Karpas-422 (cell line): ENCODE results near the gene ATG4B. TPM values are rescaled to one million over a fixed set of nuclear protein-coding genes. Genes with fewer than 3 reads are reported as not detected.

Experiments
- DNase-seq: peaks from one replicate; pipeline ENCODE4 v3.0.0-alpha.2; 2015
- H2AFZ ChIP-seq: fragments of 200-600 bp; sonication (generic); 2 replicates; pipeline ENCODE4 v1.6.1; 2014; ENCODE audit warnings: antibody characterized with exemption, low read length, mixed read lengths
- H3K27ac ChIP-seq: fragments of 200-600 bp; sonication (generic); 2 replicates; pipeline ENCODE4 v1.5.1; 2014; ENCODE audit warnings: mild to moderate bottlenecking, low read length, moderate library complexity
- H3K27me3 ChIP-seq: fragments of 200-600 bp; sonication (generic); 2 replicates; pipeline ENCODE4 v1.6.1; 2014; ENCODE audit warnings: low read length, mixed read lengths
- H3K36me3 ChIP-seq: fragments of 200-600 bp; sonication (generic); 2 replicates; pipeline ENCODE4 v1.6.1; 2014; ENCODE audit warnings: low read length, mixed read lengths; ENCODE audit not compliant: insufficient read depth
- H3K4me1 ChIP-seq: fragments of 200-600 bp; sonication (generic); 2 replicates; pipeline ENCODE4 v1.6.1; 2014; ENCODE audit warnings: mild to moderate bottlenecking, low read length, mixed read lengths
- H3K4me2 ChIP-seq: fragments of 200-600 bp; sonication (generic); 2 replicates; pipeline ENCODE4 v1.6.1; 2014; ENCODE audit warnings: low read length, low read depth, mild to moderate bottlenecking; ENCODE audit not compliant: poor library complexity, severe bottlenecking
- H3K4me3 ChIP-seq: fragments of 200-600 bp; sonication (generic); 2 replicates; pipeline ENCODE4 v1.5.1; 2014; ENCODE audit warnings: mild to moderate bottlenecking, antibody characterized with exemption, low read length, mixed read lengths
- H3K79me2 ChIP-seq: fragments of 200-600 bp; sonication (generic); 2 replicates; pipeline ENCODE4 v1.6.1; 2014; ENCODE audit warnings: mild to moderate bottlenecking, low read length, mixed read lengths
- H3K9ac ChIP-seq: fragments of 200-600 bp; sonication (generic); 2 replicates; pipeline ENCODE4 v1.6.0; 2014; ENCODE audit warnings: low read length
- H3K9me2 ChIP-seq: fragments of 200-600 bp; sonication (generic), shearing (Covaris generic); replicated peaks from 2 replicates; pipeline ENCODE4 v1.6.0; 2014; ENCODE audit warnings: mild to moderate bottlenecking, low read length, moderate library complexity; ENCODE audit not compliant: insufficient read depth
- H3K9me3 ChIP-seq: fragments of 300-700, 200-600 bp; sonication (generic); 2 replicates; pipeline ENCODE4 v1.6.1; 2014; ENCODE audit warnings: low read length, mixed read lengths
- H4K20me1 ChIP-seq: fragments of 200-600 bp; sonication (generic); 2 replicates; pipeline ENCODE4 v1.6.1; 2014; ENCODE audit warnings: mild to moderate bottlenecking, antibody characterized with exemption, low read length, low read depth; ENCODE audit not compliant: insufficient read depth
- total RNA-seq: library from RNA; depleted of rRNA; stranded (reverse); fragments of >200 nt; shearing (Covaris generic); gene quantifications from 2 replicates; pipeline ENCODE4 v1.2.3, GENCODE V29; 2014; ENCODE audit warnings: low replicate concordance

Gene ATG4B
- total RNA-seq, 1 experiment from 2014 or later, result 63.9 TPM

DNA sequence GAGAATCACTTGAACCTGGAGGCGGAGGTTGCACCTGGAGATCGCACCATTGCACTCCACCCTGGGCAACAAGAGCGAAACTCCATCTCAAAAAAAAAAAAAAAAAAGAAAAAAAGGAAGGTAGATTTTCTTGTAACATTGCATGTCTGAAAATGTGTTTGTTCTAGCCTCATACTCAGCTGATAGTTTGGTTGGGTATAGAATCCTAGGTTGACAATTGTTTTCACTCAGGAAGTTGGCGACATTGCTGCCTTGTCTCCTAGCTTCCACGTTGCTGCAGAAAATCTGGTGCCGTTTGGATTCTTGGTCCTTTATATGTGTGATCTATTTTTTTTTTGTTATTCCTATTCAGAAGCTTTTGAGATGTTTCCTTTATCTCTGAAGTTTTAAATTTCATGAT, 69.0 kb downstream of the ATG4B start:
- Histone ChIP-seq H3K27me3 (no peaks in the 10 kb centered on the region), H3K79me2 (peaks cover 23% of the 10 kb centered on the region), H4K20me1 (peaks cover 7% of the 10 kb centered on the region), H3K36me3 (peaks cover 19% of the 10 kb centered on the region), H3K4me2 (no peak overlapping the region), H3K9me3 (no peaks in the 10 kb centered on the region), H3K9me2 (no peaks in the 10 kb centered on the region), H3K4me1 (peaks cover 13% of the 10 kb centered on the region), H3K9ac (no peak overlapping the region), H3K27ac (no peak overlapping the region), H2AFZ (no peak overlapping the region), H3K4me3 (no peak overlapping the region)
- DNase-seq, result no peak

DNA sequence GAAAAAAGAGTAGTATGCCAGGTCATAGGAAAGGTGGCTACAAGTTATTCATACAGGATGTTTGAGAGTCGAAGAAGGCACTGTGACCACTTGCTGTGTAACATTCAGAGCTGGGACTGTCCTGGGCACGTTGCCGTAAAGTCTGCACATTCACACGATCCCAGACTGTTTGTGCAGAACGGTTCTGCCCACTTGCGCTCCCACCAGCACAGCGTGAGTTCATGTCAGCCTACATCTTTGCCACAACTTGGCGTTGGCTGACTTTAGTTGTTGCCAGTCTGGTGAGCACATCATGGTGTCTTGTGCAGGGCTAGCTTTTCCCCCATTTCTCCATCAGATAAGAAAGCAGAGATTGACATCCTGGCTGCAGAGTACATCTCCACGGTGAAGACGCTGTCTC, 71.4 kb downstream of the ATG4B start:
- H3K27ac ChIP-seq, result no peak overlapping the region
- no peak overlapping the region for H3K4me3 ChIP-seq
- no peaks in the 10 kb centered on the region for H4K20me1 ChIP-seq

DNA sequence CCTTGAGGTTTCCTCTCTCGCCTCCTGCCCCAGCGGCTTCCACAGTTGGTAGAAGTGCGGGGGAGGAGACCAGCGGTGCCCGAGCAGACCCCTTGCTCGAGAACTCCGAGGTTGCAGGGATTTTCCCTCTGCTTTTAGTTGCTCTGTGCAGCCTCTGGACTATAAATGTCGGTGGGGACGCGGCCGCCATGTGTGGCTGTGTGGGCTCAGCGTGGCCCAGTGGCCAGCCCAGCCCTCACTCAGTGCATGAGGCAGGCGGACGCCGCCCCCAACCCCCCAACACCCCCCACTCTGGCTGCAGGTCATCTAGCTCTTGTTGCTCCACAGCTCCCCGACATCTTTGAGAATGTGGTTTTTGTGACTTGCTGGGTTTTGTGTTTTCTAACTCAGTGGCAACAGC, 81.6 kb downstream of the ATG4B start:
- DNase-seq, result no peak
- no peak overlapping the region for H3K4me3 ChIP-seq
- no peaks in the 10 kb centered on the region; the same call in 1 of the 2 replicates for H3K9me3 ChIP-seq
- no peak overlapping the region for H3K27ac ChIP-seq
- no peaks in the 10 kb centered on the region for H3K4me1 ChIP-seq
- no peaks in the 10 kb centered on the region for H4K20me1 ChIP-seq
- H3K36me3 ChIP-seq, result peaks cover 37% of the 10 kb centered on the region
- H3K4me2 ChIP-seq, result no peak overlapping the region
- no peaks in the 10 kb centered on the region for H3K79me2 ChIP-seq
- H2AFZ ChIP-seq, result no peak overlapping the region
- H3K27me3 ChIP-seq, result no peaks in the 10 kb centered on the region
- no peaks in the 10 kb centered on the region for H3K9me2 ChIP-seq
- H3K9ac ChIP-seq, result no peak overlapping the region

More for the DNA sequence above, 71.4 kb downstream of the ATG4B start:
- no peak overlapping the region for H3K4me2 ChIP-seq
- peaks cover 9% of the 10 kb centered on the region for H3K79me2 ChIP-seq
- H3K36me3 ChIP-seq, result peaks cover 30% of the 10 kb centered on the region
- no peak overlapping the region for H3K9ac ChIP-seq
- H3K9me2 ChIP-seq, result no peaks in the 10 kb centered on the region
- no peaks in the 10 kb centered on the region for H3K9me3 ChIP-seq
- H2AFZ ChIP-seq, result no peak overlapping the region
- H3K4me1 ChIP-seq, result peaks cover under 1% of the 10 kb centered on the region; the same call in 1 of the 2 replicates
- no peak for DNase-seq
- no peaks in the 10 kb centered on the region for H3K27me3 ChIP-seq

DNA sequence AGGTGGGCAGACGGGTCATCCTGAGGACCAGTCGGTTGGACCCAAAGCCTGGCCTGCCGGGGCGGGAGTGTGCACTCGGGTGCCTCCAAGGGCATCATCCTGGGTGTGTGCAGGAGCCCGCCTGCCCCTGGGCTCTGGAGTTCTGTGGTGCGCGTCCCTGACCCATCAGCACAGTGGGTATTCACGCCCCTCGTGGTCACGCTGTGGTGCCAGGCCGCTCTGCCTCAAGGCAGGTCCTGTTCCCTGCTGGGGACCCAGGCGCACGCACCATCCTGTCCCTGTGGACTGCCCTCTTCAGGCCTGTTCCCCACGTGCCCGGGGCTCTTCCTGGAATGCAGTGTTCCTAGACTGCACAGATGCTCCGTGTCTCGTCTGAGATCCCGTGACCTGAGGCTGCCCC, 82.6 kb downstream of the ATG4B start:
- H3K9me3 ChIP-seq, result no peaks in the 10 kb centered on the region; the same call in 1 of the 2 replicates
- no peaks in the 10 kb centered on the region for H4K20me1 ChIP-seq
- no peaks in the 10 kb centered on the region for H3K27me3 ChIP-seq
- peaks cover 31% of the 10 kb centered on the region for H3K36me3 ChIP-seq
- DNase-seq, result no peak
- no peaks in the 10 kb centered on the region for H3K79me2 ChIP-seq
- no peak overlapping the region for H3K9ac ChIP-seq
- H2AFZ ChIP-seq, result no peak overlapping the region
- H3K9me2 ChIP-seq, result no peaks in the 10 kb centered on the region
- H3K27ac ChIP-seq, result no peak overlapping the region
- no peaks in the 10 kb centered on the region for H3K4me1 ChIP-seq
- H3K4me2 ChIP-seq, result no peak overlapping the region
- H3K4me3 ChIP-seq, result no peak overlapping the region

DNA sequence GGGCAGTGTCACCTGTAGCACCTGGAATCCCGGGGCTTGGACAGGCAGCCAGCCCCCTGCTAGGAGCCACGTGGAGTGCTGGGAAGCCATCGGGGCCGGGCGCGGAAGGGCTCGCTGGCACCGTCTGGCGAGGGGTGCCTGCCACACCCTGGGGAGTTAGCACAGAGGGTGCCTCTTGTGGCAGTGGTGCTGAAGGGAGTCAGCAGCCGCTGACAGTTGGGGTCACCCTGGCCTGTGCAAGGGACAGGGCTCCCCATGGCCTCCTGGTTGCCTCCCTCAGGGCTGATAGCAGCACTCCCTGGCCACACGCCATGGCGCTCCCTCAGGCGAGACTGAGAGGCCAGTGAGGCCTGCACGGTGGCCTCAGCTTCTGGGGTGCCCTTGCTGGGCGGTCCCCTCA, 83.1 kb downstream of the ATG4B start:
- H3K79me2 ChIP-seq, result no peaks in the 10 kb centered on the region
- no peak overlapping the region for H3K4me2 ChIP-seq
- H4K20me1 ChIP-seq, result no peaks in the 10 kb centered on the region
- H2AFZ ChIP-seq, result no peak overlapping the region
- no peaks in the 10 kb centered on the region for H3K4me1 ChIP-seq
- no peak overlapping the region for H3K4me3 ChIP-seq
- no peaks in the 10 kb centered on the region for H3K27me3 ChIP-seq
- no peaks in the 10 kb centered on the region for H3K9me2 ChIP-seq
- H3K9me3 ChIP-seq, result no peaks in the 10 kb centered on the region; the same call in 1 of the 2 replicates
- peaks cover 31% of the 10 kb centered on the region for H3K36me3 ChIP-seq
- H3K27ac ChIP-seq, result no peak overlapping the region
- no peak overlapping the region for H3K9ac ChIP-seq
- DNase-seq, result no peak

DNA sequence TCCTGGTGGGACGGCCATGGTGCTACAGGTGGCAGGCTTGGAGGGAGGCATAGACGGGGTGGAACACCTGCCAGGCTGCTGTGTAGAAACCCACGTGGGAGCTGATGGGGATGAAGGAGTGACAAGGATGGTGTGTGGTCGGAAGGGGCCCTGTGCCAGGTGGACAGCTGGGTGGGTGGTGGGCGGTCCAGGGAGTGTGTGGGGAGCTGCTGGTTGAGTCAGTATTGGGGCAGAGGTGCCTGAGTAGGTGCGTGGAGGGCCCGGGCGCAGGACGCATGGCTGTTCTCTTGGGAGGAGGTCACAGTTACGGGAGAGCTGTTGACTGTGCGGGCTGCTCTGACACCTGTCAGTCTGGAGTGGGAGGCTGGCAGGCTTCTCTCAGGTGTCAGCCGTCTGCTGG, 84.4 kb downstream of the ATG4B start:
- Histone ChIP-seq H3K27ac (no peak overlapping the region), H3K9me2 (no peaks in the 10 kb centered on the region), H3K79me2 (no peaks in the 10 kb centered on the region), H4K20me1 (no peaks in the 10 kb centered on the region), H3K4me1 (no peaks in the 10 kb centered on the region), H3K36me3 (peaks cover 31% of the 10 kb centered on the region), H3K9ac (no peak overlapping the region), H3K27me3 (no peaks in the 10 kb centered on the region), H2AFZ (no peak overlapping the region), H3K9me3 (no peaks in the 10 kb centered on the region; the same call in 1 of the 2 replicates), H3K4me2 (no peak overlapping the region), H3K4me3 (no peak overlapping the region)
- DNase-seq, result no peak

DNA sequence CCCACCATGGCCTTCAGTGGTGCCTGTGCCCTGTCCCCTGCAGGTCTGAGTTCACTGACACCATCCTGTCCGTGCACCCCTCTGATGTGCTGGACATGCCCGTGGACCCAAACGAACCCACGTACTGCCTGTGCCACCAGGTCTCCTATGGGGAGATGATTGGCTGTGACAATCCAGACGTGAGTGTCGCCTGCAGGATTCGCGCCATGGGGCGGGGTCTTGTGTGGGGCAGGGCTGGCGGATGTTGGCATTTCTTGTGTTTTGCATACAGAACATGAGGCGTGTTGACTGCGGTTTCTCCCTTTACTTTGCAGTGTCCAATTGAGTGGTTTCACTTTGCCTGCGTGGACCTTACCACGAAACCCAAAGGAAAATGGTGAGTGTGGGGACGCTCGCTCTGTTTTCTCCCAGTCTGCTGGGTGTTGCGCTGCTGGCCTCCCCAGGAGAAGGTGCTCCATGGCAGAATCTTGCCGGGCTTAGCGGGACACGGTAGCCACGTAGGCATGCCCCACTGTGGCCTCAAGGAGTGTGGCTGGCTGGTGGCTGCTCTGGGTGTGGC, 85.5 kb downstream of the ATG4B start:
- no peaks in the 10 kb centered on the region for H4K20me1 ChIP-seq
- H3K9ac ChIP-seq, result no peak overlapping the region
- H3K79me2 ChIP-seq, result no peaks in the 10 kb centered on the region
- no peak overlapping the region for H3K4me2 ChIP-seq
- H3K4me3 ChIP-seq, result no peak overlapping the region
- no peak for DNase-seq
- H3K4me1 ChIP-seq, result no peaks in the 10 kb centered on the region
- H3K36me3 ChIP-seq, result peaks cover 31% of the 10 kb centered on the region
- H3K27me3 ChIP-seq, result no peaks in the 10 kb centered on the region
- H3K9me2 ChIP-seq, result no peaks in the 10 kb centered on the region
- no peak overlapping the region for H2AFZ ChIP-seq
- H3K27ac ChIP-seq, result no peak overlapping the region
- no peaks in the 10 kb centered on the region; the same call in 1 of the 2 replicates for H3K9me3 ChIP-seq
